ENCODE data around the gene ACOD1.

ACOD1 gene

GRCh38 chr13:76927955-76928354 is 20.4 kb upstream of the ACOD1 start:
- H3K4me3 ChIP-seq (ENCODE audit: insufficient read depth, low read depth, low read length, poor library complexity, severe bottlenecking), result no peak overlapping the region
- H3K4me1 ChIP-seq (ENCODE audit: control insufficient read depth, insufficient read depth, low read length, poor library complexity, severe bottlenecking), result no peaks in the 10 kb centered on the region
- H3K36me3 ChIP-seq (ENCODE audit: control insufficient read depth, insufficient read depth, low read length), result no peaks in the 10 kb centered on the region
- H3K27ac ChIP-seq (ENCODE audit: insufficient read depth, low read length, poor library complexity, severe bottlenecking), result no peak overlapping the region
- no peaks in the 10 kb centered on the region for H3K27me3 ChIP-seq (replicated peaks; ENCODE audit: control insufficient read depth, insufficient read depth, low read length, poor library complexity, severe bottlenecking)
- no peaks in the 10 kb centered on the region for H3K9me3 ChIP-seq (ENCODE audit: control insufficient read depth, low read length)
- DNase-seq, result no peak

DNA sequence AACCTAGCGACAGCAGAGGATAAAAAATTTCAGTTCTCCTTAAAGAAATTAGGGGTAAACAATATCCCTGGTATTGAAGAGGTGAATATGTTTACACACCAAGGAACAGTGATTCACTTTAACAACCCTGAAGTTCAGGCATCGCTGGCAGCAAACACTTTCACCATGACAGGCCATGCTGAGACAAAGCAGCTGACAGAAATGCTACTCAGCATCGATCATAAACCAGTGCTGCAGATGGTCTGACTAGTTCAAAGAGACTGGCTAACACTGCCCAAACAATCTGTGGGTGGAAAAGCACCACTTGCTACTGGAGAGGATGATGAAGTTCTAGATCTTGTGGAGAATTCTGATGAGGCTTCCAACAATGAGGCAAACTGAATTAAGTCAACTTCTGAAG is 19.9 kb upstream of the ACOD1 start:
- Histone ChIP-seq H3K27me3 (replicated peaks; ENCODE audit: control insufficient read depth, insufficient read depth, low read length, poor library complexity, severe bottlenecking) (no peaks in the 10 kb centered on the region), H3K9me3 (ENCODE audit: control insufficient read depth, low read length) (no peaks in the 10 kb centered on the region), H3K4me1 (ENCODE audit: control insufficient read depth, insufficient read depth, low read length, poor library complexity, severe bottlenecking) (no peaks in the 10 kb centered on the region), H3K36me3 (ENCODE audit: control insufficient read depth, insufficient read depth, low read length) (no peaks in the 10 kb centered on the region), H3K4me3 (ENCODE audit: insufficient read depth, low read depth, low read length, poor library complexity, severe bottlenecking) (no peak overlapping the region), H3K27ac (ENCODE audit: insufficient read depth, low read length, poor library complexity, severe bottlenecking) (no peak overlapping the region)
- no peak for DNase-seq

DNA sequence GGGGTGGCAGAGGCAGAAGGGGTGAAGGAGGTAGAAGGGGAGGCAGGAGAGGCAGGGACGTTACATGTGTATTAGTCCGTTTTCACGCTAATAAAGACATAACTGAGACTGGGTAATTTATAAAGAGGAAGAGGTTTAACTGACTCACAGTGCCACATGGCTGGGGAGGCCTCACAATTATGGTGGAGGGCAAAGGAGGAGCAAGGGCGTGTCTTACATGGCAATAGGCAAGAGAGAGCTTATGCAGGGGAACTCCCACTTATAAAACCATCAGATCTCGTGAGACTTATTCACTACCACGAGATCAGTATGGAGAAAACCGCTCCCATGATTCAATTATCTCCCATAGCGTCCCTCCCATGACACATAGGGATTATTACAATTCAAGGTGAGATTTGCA is 19.0 kb upstream of the ACOD1 start:
- Histone ChIP-seq H3K27ac (ENCODE audit: insufficient read depth, low read length, poor library complexity, severe bottlenecking) (no peak overlapping the region), H3K36me3 (ENCODE audit: control insufficient read depth, insufficient read depth, low read length) (no peaks in the 10 kb centered on the region), H3K27me3 (replicated peaks; ENCODE audit: control insufficient read depth, insufficient read depth, low read length, poor library complexity, severe bottlenecking) (no peaks in the 10 kb centered on the region), H3K4me1 (ENCODE audit: control insufficient read depth, insufficient read depth, low read length, poor library complexity, severe bottlenecking) (no peaks in the 10 kb centered on the region), H3K9me3 (ENCODE audit: control insufficient read depth, low read length) (no peaks in the 10 kb centered on the region), H3K4me3 (ENCODE audit: insufficient read depth, low read depth, low read length, poor library complexity, severe bottlenecking) (no peak overlapping the region)
- no peak for DNase-seq

GRCh38 chr13:76929851-76930374 is 18.4 kb upstream of the ACOD1 start:
- Histone ChIP-seq H3K27me3 (replicated peaks; ENCODE audit: control insufficient read depth, insufficient read depth, low read length, poor library complexity, severe bottlenecking) (no peaks in the 10 kb centered on the region), H3K9me3 (ENCODE audit: control insufficient read depth, low read length) (no peaks in the 10 kb centered on the region), H3K27ac (ENCODE audit: insufficient read depth, low read length, poor library complexity, severe bottlenecking) (no peak overlapping the region), H3K36me3 (ENCODE audit: control insufficient read depth, insufficient read depth, low read length) (no peaks in the 10 kb centered on the region), H3K4me3 (ENCODE audit: insufficient read depth, low read depth, low read length, poor library complexity, severe bottlenecking) (no peak overlapping the region), H3K4me1 (ENCODE audit: control insufficient read depth, insufficient read depth, low read length, poor library complexity, severe bottlenecking) (no peaks in the 10 kb centered on the region)
- DNase-seq, result no peak

DNA sequence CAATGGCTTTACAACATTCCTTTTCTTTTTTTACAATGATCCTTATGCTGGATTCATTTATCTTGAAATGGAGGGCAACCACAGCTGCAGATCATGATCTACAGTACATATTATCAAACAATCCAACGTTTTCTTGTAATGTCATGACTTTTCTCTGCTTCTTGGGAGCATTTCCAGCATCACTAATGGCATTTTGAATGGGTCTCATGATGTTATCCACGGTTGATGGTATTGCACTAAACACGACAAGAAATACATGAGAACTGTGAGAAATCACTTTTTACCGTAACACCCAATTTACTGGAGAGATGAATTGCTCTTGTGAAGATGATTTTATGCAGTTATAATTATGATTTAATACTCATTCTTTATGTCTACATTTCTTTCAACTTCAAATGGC is 16.2 kb upstream of the ACOD1 start:
- H3K9me3 ChIP-seq (ENCODE audit: control insufficient read depth, low read length), result no peaks in the 10 kb centered on the region
- no peak for DNase-seq
- no peak overlapping the region for H3K4me3 ChIP-seq (ENCODE audit: insufficient read depth, low read depth, low read length, poor library complexity, severe bottlenecking)
- H3K4me1 ChIP-seq (ENCODE audit: control insufficient read depth, insufficient read depth, low read length, poor library complexity, severe bottlenecking), result no peaks in the 10 kb centered on the region
- H3K27ac ChIP-seq (ENCODE audit: insufficient read depth, low read length, poor library complexity, severe bottlenecking), result no peak overlapping the region
- no peaks in the 10 kb centered on the region for H3K27me3 ChIP-seq (replicated peaks; ENCODE audit: control insufficient read depth, insufficient read depth, low read length, poor library complexity, severe bottlenecking)
- H3K36me3 ChIP-seq (ENCODE audit: control insufficient read depth, insufficient read depth, low read length), result no peaks in the 10 kb centered on the region

DNA sequence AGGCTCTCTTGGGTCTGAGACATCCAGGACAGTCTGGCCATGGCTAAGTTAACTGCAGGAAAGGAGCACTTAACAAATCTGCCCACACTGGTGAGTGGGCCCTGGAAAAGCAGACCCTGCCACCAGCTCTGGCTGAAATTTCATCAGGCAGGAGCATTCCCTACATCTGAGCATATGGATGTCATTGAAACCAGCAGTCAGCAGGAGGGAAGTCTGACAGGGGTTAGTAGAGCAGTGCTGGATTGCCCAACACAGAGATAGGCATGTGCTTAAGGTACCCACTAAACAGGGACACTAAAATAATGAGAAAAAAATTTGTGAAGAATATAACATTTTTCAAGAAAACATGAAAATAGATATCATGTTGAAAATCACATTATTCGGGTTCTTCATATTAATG is 13.6 kb upstream of the ACOD1 start:
- Histone ChIP-seq H3K36me3 (ENCODE audit: control insufficient read depth, insufficient read depth, low read length) (no peaks in the 10 kb centered on the region), H3K4me1 (ENCODE audit: control insufficient read depth, insufficient read depth, low read length, poor library complexity, severe bottlenecking) (no peaks in the 10 kb centered on the region), H3K27me3 (replicated peaks; ENCODE audit: control insufficient read depth, insufficient read depth, low read length, poor library complexity, severe bottlenecking) (no peaks in the 10 kb centered on the region), H3K9me3 (ENCODE audit: control insufficient read depth, low read length) (no peaks in the 10 kb centered on the region), H3K4me3 (ENCODE audit: insufficient read depth, low read depth, low read length, poor library complexity, severe bottlenecking) (no peak overlapping the region), H3K27ac (ENCODE audit: insufficient read depth, low read length, poor library complexity, severe bottlenecking) (no peak overlapping the region)
- DNase-seq, result no peak

DNA sequence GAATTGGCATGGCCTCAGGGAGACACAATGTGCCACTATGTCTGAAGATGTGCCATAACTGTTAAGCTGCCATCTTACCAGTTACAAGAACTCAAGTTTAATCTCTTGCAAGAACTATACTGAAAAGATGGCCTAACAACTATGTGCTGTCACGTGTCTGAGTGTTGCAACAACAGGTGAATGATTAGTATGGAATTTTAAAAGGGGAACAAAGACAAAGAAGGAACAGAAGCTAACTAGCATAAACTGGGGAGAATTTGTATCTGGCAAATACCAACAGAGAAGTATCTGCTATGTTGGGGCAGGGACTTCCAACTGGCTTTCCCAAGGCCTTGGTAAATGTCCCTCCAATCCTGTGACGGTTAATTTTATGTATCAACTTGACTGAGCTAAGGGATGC is 11.5 kb upstream of the ACOD1 start:
- no peak overlapping the region for H3K4me3 ChIP-seq (ENCODE audit: insufficient read depth, low read depth, low read length, poor library complexity, severe bottlenecking)
- no peak overlapping the region for H3K27ac ChIP-seq (ENCODE audit: insufficient read depth, low read length, poor library complexity, severe bottlenecking)
- H3K36me3 ChIP-seq (ENCODE audit: control insufficient read depth, insufficient read depth, low read length), result no peaks in the 10 kb centered on the region
- DNase-seq, result no peak
- H3K27me3 ChIP-seq (replicated peaks; ENCODE audit: control insufficient read depth, insufficient read depth, low read length, poor library complexity, severe bottlenecking), result no peaks in the 10 kb centered on the region
- H3K4me1 ChIP-seq (ENCODE audit: control insufficient read depth, insufficient read depth, low read length, poor library complexity, severe bottlenecking), result no peaks in the 10 kb centered on the region
- no peaks in the 10 kb centered on the region for H3K9me3 ChIP-seq (ENCODE audit: control insufficient read depth, low read length)

- DNase-seq, result no peak
- Histone ChIP-seq H3K4me1 (ENCODE audit: control insufficient read depth, insufficient read depth, low read length, poor library complexity, severe bottlenecking) (no peaks in the 10 kb centered on the region), H3K9me3 (ENCODE audit: control insufficient read depth, low read length) (no peaks in the 10 kb centered on the region), H3K27me3 (replicated peaks; ENCODE audit: control insufficient read depth, insufficient read depth, low read length, poor library complexity, severe bottlenecking) (no peaks in the 10 kb centered on the region), H3K36me3 (ENCODE audit: control insufficient read depth, insufficient read depth, low read length) (no peaks in the 10 kb centered on the region), H3K4me3 (ENCODE audit: insufficient read depth, low read depth, low read length, poor library complexity, severe bottlenecking) (no peak overlapping the region), H3K27ac (ENCODE audit: insufficient read depth, low read length, poor library complexity, severe bottlenecking) (no peak overlapping the region)
Observed at GRCh38 chr13:76937281-76937820, 11.0 kb upstream of the ACOD1 start.

- Histone ChIP-seq H3K27ac (ENCODE audit: insufficient read depth, low read length, poor library complexity, severe bottlenecking) (no peak overlapping the region), H3K9me3 (ENCODE audit: control insufficient read depth, low read length) (no peaks in the 10 kb centered on the region), H3K27me3 (replicated peaks; ENCODE audit: control insufficient read depth, insufficient read depth, low read length, poor library complexity, severe bottlenecking) (no peaks in the 10 kb centered on the region), H3K36me3 (ENCODE audit: control insufficient read depth, insufficient read depth, low read length) (no peaks in the 10 kb centered on the region), H3K4me1 (ENCODE audit: control insufficient read depth, insufficient read depth, low read length, poor library complexity, severe bottlenecking) (no peaks in the 10 kb centered on the region), H3K4me3 (ENCODE audit: insufficient read depth, low read depth, low read length, poor library complexity, severe bottlenecking) (no peak overlapping the region)
- DNase-seq, result no peak
Observed at GRCh38 chr13:76939215-76939614, 9.1 kb upstream of the ACOD1 start.

DNA sequence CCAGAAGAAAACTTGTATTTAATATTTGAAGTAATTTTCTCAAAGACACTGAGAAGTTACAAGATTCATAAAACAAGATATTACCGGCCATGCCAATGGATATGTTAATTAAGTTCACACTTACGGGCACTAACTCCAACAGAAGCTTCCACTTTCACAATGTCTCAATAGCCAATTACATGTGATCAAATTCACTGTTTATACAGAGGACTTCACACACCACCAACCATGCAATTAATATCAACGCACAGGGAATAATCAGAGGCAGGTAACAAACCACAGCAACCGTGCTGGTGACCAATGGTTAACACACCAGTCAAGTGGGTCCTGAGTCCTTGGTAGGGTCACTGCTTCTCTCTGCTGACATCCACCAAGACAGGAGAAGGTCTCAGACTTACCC is 5.9 kb upstream of the ACOD1 start:
- H3K27me3 ChIP-seq (replicated peaks; ENCODE audit: control insufficient read depth, insufficient read depth, low read length, poor library complexity, severe bottlenecking), result no peaks in the 10 kb centered on the region
- H3K27ac ChIP-seq (ENCODE audit: insufficient read depth, low read length, poor library complexity, severe bottlenecking), result no peak overlapping the region
- H3K36me3 ChIP-seq (ENCODE audit: control insufficient read depth, insufficient read depth, low read length), result no peaks in the 10 kb centered on the region
- H3K4me1 ChIP-seq (ENCODE audit: control insufficient read depth, insufficient read depth, low read length, poor library complexity, severe bottlenecking), result no peaks in the 10 kb centered on the region
- H3K9me3 ChIP-seq (ENCODE audit: control insufficient read depth, low read length), result no peaks in the 10 kb centered on the region
- DNase-seq, result no peak
- H3K4me3 ChIP-seq (ENCODE audit: insufficient read depth, low read depth, low read length, poor library complexity, severe bottlenecking), result no peak overlapping the region

All from effector memory CD4-positive, alpha-beta T cell (primary cell).